Mucosa of rectum (tissue), 2 donors: ENCODE measurements around the gene EVPLL.
"Not testable (repeated sequence)": the region's sequence is repeated elsewhere in the genome, so short reads cannot be mapped to it uniquely, and the experiment has no call there.

Experiments used
- H3K27ac ChIP-seq, 2 donors: one replicate each; pipeline ENCODE4 v1.7.0; 2013; ENCODE audit warnings: inconsistent platforms in 2 of 2, low read depth in 2 of 2, low read length in 2 of 2
- H3K27me3 ChIP-seq, 2 donors: one replicate each; pipeline ENCODE4 v1.7.0; 2013; ENCODE audit warnings: low read length in 2 of 2; ENCODE audit not compliant: control insufficient read depth in 2 of 2, insufficient read depth in 2 of 2
- H3K36me3 ChIP-seq, 2 donors: one replicate each; pipeline ENCODE4 v1.7.0; 2013; ENCODE audit warnings: low read length in 2 of 2; ENCODE audit not compliant: control insufficient read depth in 2 of 2, insufficient read depth in 2 of 2
- H3K4me1 ChIP-seq, 2 donors: one replicate each; pipeline ENCODE4 v1.7.0; 2013; ENCODE audit warnings: low read length in 2 of 2, mild to moderate bottlenecking in 1 of 2; ENCODE audit not compliant: control insufficient read depth in 2 of 2, insufficient read depth in 2 of 2
- H3K4me3 ChIP-seq, 2 donors: one replicate each; pipeline ENCODE4 v1.7.0; 2013; ENCODE audit warnings: low read length in 2 of 2
- H3K9ac ChIP-seq, 2 donors: one replicate each; pipeline ENCODE4 v1.7.0; 2013; ENCODE audit warnings: low read length in 2 of 2, low read depth in 1 of 2, mild to moderate bottlenecking in 1 of 2
- H3K9me3 ChIP-seq, 2 donors: one replicate each; pipeline ENCODE4 v1.7.0; 2013; ENCODE audit warnings: low read length in 2 of 2; ENCODE audit not compliant: control insufficient read depth in 2 of 2
- donor health status: healthy.
- donor health status: Normal muscosa, but diverticular disease.

EVPLL gene

GRCh38 chr17:18378614-18379013, 1.0 kb downstream of the EVPLL start:
- H3K9ac ChIP-seq, H3K4me3 ChIP-seq, H3K27me3 ChIP-seq, H3K36me3 ChIP-seq, H3K9me3 ChIP-seq, H3K27ac ChIP-seq: not testable (repeated sequence)
- peaks cover 4 to 11% of the 10 kb centered on the region in 2 donors for H3K4me1 ChIP-seq

- Histone ChIP-seq H3K36me3 (no peaks in the 10 kb centered on the region), H3K9ac (no peak overlapping the region), H3K4me3 (no peak overlapping the region), H3K9me3 (peaks cover 0 to 2% of the 10 kb centered on the region in 2 donors), H3K27me3 (no peaks in the 10 kb centered on the region), H3K4me1 (peaks cover 4 to 11% of the 10 kb centered on the region in 2 donors), H3K27ac (no peak overlapping the region)
Observed at GRCh38 chr17:18379246-18380146, 1.9 kb downstream of the EVPLL start.

- no peak overlapping the region for H3K4me3 ChIP-seq
- H3K36me3 ChIP-seq: no peaks in the 10 kb centered on the region
- peaks cover 4 to 11% of the 10 kb centered on the region in 2 donors for H3K4me1 ChIP-seq
- H3K9ac ChIP-seq: no peak overlapping the region
- H3K27ac ChIP-seq: no peak overlapping the region
- no peaks in the 10 kb centered on the region for H3K9me3 ChIP-seq
- no peaks in the 10 kb centered on the region for H3K27me3 ChIP-seq
Observed at GRCh38 chr17:18380471-18381157, 3.0 kb downstream of the EVPLL start.

GRCh38 chr17:18381158-18381952, 3.8 kb downstream of the EVPLL start:
- H3K27me3 ChIP-seq: no peaks in the 10 kb centered on the region
- no peak overlapping the region for H3K9ac ChIP-seq
- H3K36me3 ChIP-seq: no peaks in the 10 kb centered on the region
- no peak overlapping the region for H3K4me3 ChIP-seq
- peaks cover 4 to 11% of the 10 kb centered on the region in 2 donors for H3K4me1 ChIP-seq
- no peak overlapping the region for H3K27ac ChIP-seq
- H3K9me3 ChIP-seq: no peaks in the 10 kb centered on the region

- no peaks in the 10 kb centered on the region for H3K27me3 ChIP-seq
- H3K9me3 ChIP-seq: no peaks in the 10 kb centered on the region
- H3K27ac ChIP-seq: no peak overlapping the region
- H3K4me1 ChIP-seq: peaks cover 4 to 11% of the 10 kb centered on the region in 2 donors
- no peak overlapping the region for H3K4me3 ChIP-seq
- H3K9ac ChIP-seq: no peak overlapping the region
- no peaks in the 10 kb centered on the region for H3K36me3 ChIP-seq
Observed at GRCh38 chr17:18381953-18382245, 4.3 kb downstream of the EVPLL start.

GRCh38 chr17:18382441-18383078, 5.0 kb downstream of the EVPLL start:
- H3K27me3 ChIP-seq: no peaks in the 10 kb centered on the region
- H3K4me1 ChIP-seq: peaks cover 4 to 6% of the 10 kb centered on the region in 2 donors
- H3K4me3 ChIP-seq: no peak overlapping the region
- H3K9me3 ChIP-seq: no peaks in the 10 kb centered on the region
- H3K36me3 ChIP-seq: no peaks in the 10 kb centered on the region
- H3K9ac ChIP-seq: no peak overlapping the region
- no peak overlapping the region for H3K27ac ChIP-seq

- H3K27ac ChIP-seq, H3K9me3 ChIP-seq, H3K36me3 ChIP-seq, H3K4me3 ChIP-seq, H3K27me3 ChIP-seq, H3K9ac ChIP-seq, H3K4me1 ChIP-seq: not testable (repeated sequence)
Observed at GRCh38 chr17:18383079-18383481, 5.5 kb downstream of the EVPLL start.

- not testable (repeated sequence) for H3K9me3 ChIP-seq, H3K9ac ChIP-seq, H3K36me3 ChIP-seq, H3K27ac ChIP-seq, H3K4me3 ChIP-seq, H3K27me3 ChIP-seq, H3K4me1 ChIP-seq
Observed at GRCh38 chr17:18384271-18384670, 6.7 kb downstream of the EVPLL start.

- not testable (repeated sequence) for H3K4me3 ChIP-seq, H3K27me3 ChIP-seq, H3K4me1 ChIP-seq, H3K36me3 ChIP-seq, H3K9me3 ChIP-seq, H3K27ac ChIP-seq, H3K9ac ChIP-seq
Observed at GRCh38 chr17:18387583-18387982, 10.0 kb downstream of the EVPLL start.

GRCh38 chr17:18388266-18388665, 10.7 kb downstream of the EVPLL start:
- H3K27ac ChIP-seq, H3K4me3 ChIP-seq, H3K9ac ChIP-seq, H3K27me3 ChIP-seq, H3K4me1 ChIP-seq, H3K36me3 ChIP-seq, H3K9me3 ChIP-seq: not testable (repeated sequence)
